AG04450 (cell line): ENCODE measurements around the gene NCBP1. TPM values are rescaled to one million over a fixed set of nuclear protein-coding genes. Genes with fewer than 3 reads are reported as not detected.

Source experiments
- CTCF ChIA-PET: fragments of 300-600, 350-600 bp; formaldehyde crosslinking; extraction: SDS; loops from one replicate; lab custom pipeline; 2022; ENCODE audit warnings: antibody characterized with exemption, inconsistent platforms; lab: Charles Lee
- POLR2A ChIA-PET: fragments of 350-600 bp; formaldehyde crosslinking; extraction: SDS; loops from one replicate; lab custom pipeline; 2021; ENCODE audit warnings: antibody characterized with exemption, inconsistent platforms; lab: Yijun Ruan, JAX
- DNase-seq: peaks from one replicate; pipeline ENCODE4 v3.0.0-alpha.2; 2011; ENCODE audit warnings: low read depth, low spot score
- H3K27ac ChIP-seq: one replicate; pipeline ENCODE4 v1.5.1; 2012; ENCODE audit warnings: low read depth, low read length, control low read depth
- H3K27me3 ChIP-seq: one replicate; pipeline ENCODE4 v1.6.0; 2012; ENCODE audit warnings: low read length; ENCODE audit not compliant: control insufficient read depth, insufficient read depth
- H3K4me3 ChIP-seq: 2 replicates; pipeline ENCODE4 v1.5.1; 2011; ENCODE audit warnings: mild to moderate bottlenecking, low read depth, low read length, control low read depth
- H3K9me3 ChIP-seq: 2 replicates; pipeline ENCODE4 v1.5.1; 2012; ENCODE audit warnings: low read length; ENCODE audit not compliant: control insufficient read depth, insufficient read depth
- CTCF ChIP-seq: IDR thresholded peaks from 2 replicates; pipeline ENCODE4 v1.5.1; 2011; ENCODE audit warnings: low read depth, low read length, control low read depth, inconsistent platforms
- polyA plus RNA-seq: library from polyadenylated mRNA; depleted of rRNA; stranded (reverse); fragments of >200 nt; gene quantifications from 2 replicates; pipeline ENCODE4 v1.2.3, GENCODE V29; 2011

NCBP1 gene
- polyA plus RNA-seq, 1 experiment, result 39.2 TPM

- no peak overlapping the region for H3K4me3 ChIP-seq
- no peaks in the 10 kb centered on the region for H3K27me3 ChIP-seq
- ChIA-PET CTCF (interaction anchor here (1.7 kb wide), 1 partner anchor 21 kb away, joined by 4 read pairs; no protein-coding TSS in a partner anchor), POLR2A (interaction anchor here (0.7 kb wide), 1 partner anchor 41 kb away, joined by 3 read pairs; no protein-coding TSS in a partner anchor)
- DNase-seq, result no peak
- H3K27ac ChIP-seq, result no peak overlapping the region
- no peak for TF ChIP-seq CTCF
- H3K9me3 ChIP-seq, result no peaks in the 10 kb centered on the region; the same call in 1 of the 2 replicates
These were observed 3.3 kb downstream of the NCBP1 start for GRCh38 chr9:97636903-97637302.

GRCh38 chr9:97638666-97639065 lies 5.0 kb downstream of the NCBP1 start:
- no peak overlapping the region for H3K27ac ChIP-seq
- TF ChIP-seq CTCF, result peak; percentile 26
- POLR2A ChIA-PET, result interaction anchor here (0.6 kb wide), 1 partner anchor 284 kb away, joined by 3 read pairs; the partner anchor contains the start of gene TRMO
- no peak overlapping the region for H3K4me3 ChIP-seq
- no peaks in the 10 kb centered on the region for H3K27me3 ChIP-seq
- CTCF ChIA-PET, result interaction anchor here (1.7 kb wide), 1 partner anchor 23 kb away, joined by 7 read pairs; no protein-coding TSS in a partner anchor
- DNase-seq, result no peak
- no peaks in the 10 kb centered on the region; the same call in 1 of the 2 replicates for H3K9me3 ChIP-seq

GRCh38 chr9:97640325-97640724 lies 6.7 kb downstream of the NCBP1 start:
- Histone ChIP-seq H3K9me3 (no peaks in the 10 kb centered on the region; the same call in 1 of the 2 replicates), H3K27ac (no peak overlapping the region), H3K4me3 (no peak overlapping the region), H3K27me3 (no peaks in the 10 kb centered on the region)
- TF ChIP-seq CTCF, result no peak
- CTCF ChIA-PET, result interaction anchor here (1.5 to 1.7 kb wide), 2 partner anchors 25 to 171 kb away, joined by 4 to 7 read pairs; no protein-coding TSS in a partner anchor
- DNase-seq, result no peak
- POLR2A ChIA-PET, result interaction anchor here (0.7 kb wide), 1 partner anchor 9 kb away, joined by 4 read pairs; no protein-coding TSS in a partner anchor

- Histone ChIP-seq H3K27me3 (no peaks in the 10 kb centered on the region), H3K9me3 (no peaks in the 10 kb centered on the region), H3K27ac (no peak overlapping the region), H3K4me3 (no peak overlapping the region)
- ChIA-PET POLR2A (interaction anchor here (1.3 kb wide), 1 partner anchor 12 kb away, joined by 3 read pairs; the partner anchor contains the start of genes NCBP1 and TSTD2), CTCF (interaction anchor here (0.6 to 1.0 kb wide), 4 partner anchors 15 to 255 kb away, joined by 3 to 5 read pairs (median 3); partner anchors contain the start of gene TMOD1)
- DNase-seq, result no peak
- no peak for TF ChIP-seq CTCF
These were observed 12.1 kb downstream of the NCBP1 start for GRCh38 chr9:97645720-97646119.

GRCh38 chr9:97647996-97648395 lies 14.4 kb downstream of the NCBP1 start:
- no peak for DNase-seq
- Histone ChIP-seq H3K9me3 (no peaks in the 10 kb centered on the region), H3K27ac (no peak overlapping the region), H3K27me3 (no peaks in the 10 kb centered on the region), H3K4me3 (no peak overlapping the region)
- no peak for TF ChIP-seq CTCF
- CTCF ChIA-PET, result no interaction called here
- POLR2A ChIA-PET, result no interaction called here
